ENCODE measurements around the gene KRT16.
"Not testable (repeated sequence)": the region's sequence is repeated elsewhere in the genome, so short reads cannot be mapped to it uniquely, and the experiment has no call there.

The KRT16 gene

GRCh38 chr17:41628073-41628370 lies 15.5 kb upstream of the KRT16 start:
- DNase-seq (ENCODE audit: low read depth in 2 of 2, low spot score in 1 of 2), result not testable (repeated sequence)

- no peak for DNase-seq (ENCODE audit: low read depth in 2 of 2, low spot score in 1 of 2)
Measured at GRCh38 chr17:41627316-41628072, 14.9 kb upstream of the KRT16 start.

DNA sequence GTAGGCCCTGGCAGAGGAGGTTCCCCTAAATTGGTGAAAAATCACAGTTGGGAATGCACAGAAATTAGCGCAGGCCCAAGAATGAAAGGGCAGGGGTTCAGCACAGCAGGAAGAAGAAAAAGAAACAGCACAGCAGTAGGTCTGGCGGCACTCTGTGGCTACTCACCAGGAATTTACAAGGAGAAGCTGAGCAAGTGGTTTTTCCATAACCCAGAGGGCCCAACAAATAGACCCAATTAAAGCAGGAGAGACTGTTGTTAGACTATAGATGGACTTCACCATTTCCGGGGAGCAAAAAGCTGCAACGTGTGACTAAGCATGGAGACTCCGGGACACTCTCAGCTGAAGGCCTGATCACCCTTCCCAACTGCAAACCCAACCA lies 14.3 kb upstream of the KRT16 start:
- not testable (repeated sequence) for DNase-seq (ENCODE audit: low read depth in 2 of 2, low spot score in 1 of 2)

GRCh38 chr17:41626028-41626913 lies 13.7 kb upstream of the KRT16 start:
- DNase-seq (ENCODE audit: low read depth in 2 of 2, low spot score in 1 of 2), result not testable (repeated sequence)

GRCh38 chr17:41625602-41626001 lies 13.0 kb upstream of the KRT16 start:
- DNase-seq (ENCODE audit: low read depth in 2 of 2, low spot score in 1 of 2), result no peak

DNA sequence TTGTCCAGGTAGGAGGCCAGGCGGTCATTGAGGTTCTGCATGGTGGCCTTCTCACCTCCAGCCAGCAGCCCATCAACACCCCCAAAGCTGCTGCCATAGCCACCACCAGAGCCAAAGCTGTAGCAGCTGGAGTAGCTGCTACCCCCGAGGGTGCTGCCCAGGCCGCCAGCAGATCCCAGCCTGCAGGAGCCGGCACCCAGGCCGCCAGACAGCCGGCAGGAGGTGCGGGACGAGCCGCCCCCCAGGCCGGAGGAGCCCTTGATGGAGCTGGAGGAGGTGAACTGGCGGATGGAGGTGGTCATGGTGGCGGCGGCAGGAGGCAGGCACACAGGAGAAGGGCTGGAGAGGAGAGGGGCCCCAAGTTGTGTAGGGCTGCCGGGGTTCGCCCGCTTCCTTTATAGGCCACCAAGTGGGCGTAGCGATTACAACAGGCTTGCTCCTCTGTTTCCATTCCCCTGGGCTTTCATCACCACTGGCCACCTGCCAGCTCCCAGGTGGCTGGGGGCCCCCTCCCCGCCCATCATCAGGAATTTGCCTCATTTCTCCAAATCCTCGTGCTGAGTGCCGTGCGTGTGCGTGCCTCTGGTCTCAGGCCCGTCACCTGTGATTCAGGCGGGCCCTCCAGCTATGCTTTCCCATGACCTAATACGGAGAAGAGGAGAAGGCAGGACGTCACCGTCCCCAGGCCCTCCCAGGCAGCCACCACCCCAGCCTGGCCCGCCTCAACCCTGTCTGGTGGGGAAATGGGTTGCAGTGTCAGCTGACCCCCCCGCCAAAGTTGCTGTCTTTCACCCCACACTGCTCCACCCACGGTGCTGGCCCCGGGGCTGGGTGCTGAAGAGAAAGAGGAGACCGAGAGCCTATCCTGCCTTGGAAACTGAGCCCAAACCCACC lies 11.9 kb upstream of the KRT16 start, which contains the start of gene KRT17:
Gene KRT17 (minus strand): TSS at position 368 of the 894 bp plus-strand sequence. CDS start 66 bp downstream, at position 302.
- no peak for DNase-seq (ENCODE audit: low read depth in 2 of 2, low spot score in 1 of 2)

DNA sequence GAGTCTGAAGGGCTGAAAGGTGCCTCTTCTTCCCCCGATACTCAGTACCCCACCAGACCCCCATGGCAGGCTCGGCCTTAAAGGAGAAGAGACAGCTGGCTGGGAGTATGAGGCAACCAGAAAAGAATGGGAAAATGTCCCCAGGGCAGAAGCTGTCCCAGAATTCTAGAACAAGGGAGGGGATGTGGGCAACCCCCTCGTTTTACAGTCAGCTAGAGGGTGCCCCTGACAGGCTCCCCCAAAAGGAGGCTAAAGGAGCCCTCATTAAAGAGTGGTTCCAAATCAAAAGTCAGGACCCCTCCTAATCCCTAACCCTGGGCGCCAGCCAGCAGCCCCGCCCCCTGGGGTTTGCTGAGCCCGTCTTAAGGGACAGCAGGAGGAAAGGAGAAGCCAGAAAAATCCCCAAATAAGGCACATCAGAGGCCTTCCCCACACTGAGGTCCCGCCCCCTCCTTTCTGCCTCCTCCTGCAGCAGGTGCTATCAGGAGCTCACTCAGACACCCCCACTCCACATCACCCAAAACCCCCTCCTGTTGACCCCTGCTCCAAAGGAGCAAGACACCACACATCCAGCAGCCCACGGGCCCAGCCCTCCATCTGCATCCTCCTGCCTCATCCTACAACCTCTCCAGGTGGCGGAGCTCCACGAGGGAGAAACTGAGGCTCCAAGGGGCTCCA lies 10.8 kb upstream of the KRT16 start:
- DNase-seq (ENCODE audit: low read depth in 2 of 2, low spot score in 1 of 2), result not testable (repeated sequence)

- DNase-seq (ENCODE audit: low read depth in 2 of 2, low spot score in 1 of 2), result not testable (repeated sequence)
Measured at GRCh38 chr17:41622340-41623183, 10.0 kb upstream of the KRT16 start.

- no peak for DNase-seq (ENCODE audit: low read depth in 2 of 2, low spot score in 1 of 2)
Measured at GRCh38 chr17:41621916-41622315, 9.3 kb upstream of the KRT16 start.

DNA sequence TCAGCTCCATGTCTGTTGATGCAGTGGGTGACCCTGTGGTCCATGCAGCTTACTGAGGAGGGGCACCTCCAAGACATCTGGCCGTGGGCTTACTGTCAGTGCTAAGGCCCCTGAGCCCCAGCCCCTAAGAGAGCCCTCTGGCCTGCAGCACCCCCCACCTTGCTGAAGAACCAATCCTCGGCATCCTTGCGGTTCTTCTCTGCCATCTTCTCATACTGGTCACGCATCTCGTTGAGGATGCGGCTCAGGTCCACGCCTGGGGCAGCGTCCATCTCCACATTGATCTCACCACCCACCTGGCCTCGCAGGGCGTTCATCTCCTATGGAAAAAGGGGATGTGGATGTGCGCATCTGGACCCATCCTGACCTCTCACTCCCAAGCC lies 8.9 kb upstream of the KRT16 start:
- not testable (repeated sequence) for DNase-seq (ENCODE audit: low read depth in 2 of 2, low spot score in 1 of 2)

GRCh38 chr17:41620583-41621434 lies 8.2 kb upstream of the KRT16 start:
- no peak for DNase-seq (ENCODE audit: low read depth in 2 of 2, low spot score in 1 of 2)

DNA sequence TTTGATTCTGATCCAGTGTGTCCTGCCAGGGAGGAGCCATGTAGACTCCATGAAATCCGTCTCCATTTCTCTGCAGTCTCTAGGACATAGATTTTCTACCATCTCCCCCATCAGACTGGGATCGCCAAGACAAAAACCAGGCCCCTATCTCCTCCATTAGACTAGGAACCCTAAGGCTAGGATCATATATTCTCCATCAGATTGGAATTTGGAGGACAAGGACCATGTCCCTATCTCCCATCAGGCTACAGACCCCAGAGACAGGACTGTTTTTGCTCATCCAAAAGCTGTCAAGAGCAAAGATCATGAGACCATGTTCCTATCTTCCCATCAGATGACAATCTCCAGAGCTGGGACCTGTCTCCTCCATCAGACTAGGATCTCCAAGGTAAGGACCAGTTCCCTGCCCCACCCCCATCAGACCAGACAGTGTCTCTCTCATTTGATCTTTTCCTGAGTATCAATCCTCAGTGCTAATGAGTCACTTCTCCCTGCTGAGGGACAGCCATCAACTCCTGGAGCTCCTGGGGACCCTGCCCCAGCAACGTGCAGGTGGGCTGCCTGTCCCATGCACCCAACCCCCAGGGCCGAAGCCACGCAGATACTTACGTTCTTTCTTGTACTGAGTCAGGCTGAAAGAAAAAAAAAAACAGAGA lies 7.5 kb upstream of the KRT16 start:
- DNase-seq (ENCODE audit: low read depth in 2 of 2, low spot score in 1 of 2), result not testable (repeated sequence)

DNA sequence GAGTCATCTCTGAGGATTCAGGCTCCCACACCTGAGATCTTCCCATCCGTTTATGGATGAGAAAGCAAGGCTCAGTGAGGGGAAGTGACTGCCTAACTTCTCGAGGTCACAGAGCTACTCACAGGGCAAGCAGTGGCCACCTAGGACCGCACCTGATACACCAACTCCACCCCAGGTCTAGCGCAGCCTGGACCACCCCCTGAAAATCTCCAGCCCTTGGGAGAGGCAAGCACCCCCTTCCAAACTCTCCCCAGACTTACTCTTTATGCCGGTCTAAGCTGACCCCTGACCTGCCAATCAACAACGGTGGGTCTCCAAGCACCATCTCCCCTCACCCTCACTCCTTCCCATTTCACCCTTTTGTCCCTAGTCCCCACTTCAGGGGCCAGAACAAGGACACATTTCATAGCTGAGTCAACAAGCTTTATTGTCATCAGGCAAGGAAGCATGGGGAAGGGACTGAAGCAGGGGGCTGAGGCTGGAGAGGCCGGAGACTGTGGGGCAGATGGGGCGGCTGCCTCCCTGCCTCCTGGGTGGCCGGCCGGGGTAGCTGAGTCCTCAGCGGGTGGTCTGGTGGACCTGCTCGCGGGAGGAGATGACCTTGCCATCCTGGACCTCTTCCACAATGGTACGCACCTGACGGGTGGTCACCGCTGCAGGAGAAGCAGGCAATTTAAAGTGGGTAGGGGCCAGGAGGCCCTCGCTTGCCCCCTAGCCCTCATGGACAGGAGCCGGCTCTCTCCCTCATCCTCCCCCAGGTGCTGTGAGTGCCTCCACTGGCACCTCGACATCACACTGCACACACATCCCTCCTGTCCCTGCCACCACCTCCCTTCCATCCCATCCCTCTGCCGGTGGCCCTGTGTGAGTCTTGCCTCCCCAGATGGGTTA lies 6.7 kb upstream of the KRT16 start:
- no peak for DNase-seq (ENCODE audit: low read depth in 2 of 2, low spot score in 1 of 2)

- no peak for DNase-seq (ENCODE audit: low read depth in 2 of 2, low spot score in 1 of 2)
Measured at GRCh38 chr17:41618341-41619035, 5.9 kb upstream of the KRT16 start.

- DNase-seq (ENCODE audit: low read depth in 2 of 2, low spot score in 1 of 2), result no peak
Measured at GRCh38 chr17:41617698-41618097, 5.1 kb upstream of the KRT16 start.

GRCh38 chr17:41617136-41617535 lies 4.6 kb upstream of the KRT16 start:
- no peak for DNase-seq (ENCODE audit: low read depth in 2 of 2, low spot score in 1 of 2)

- not testable (repeated sequence) for DNase-seq (ENCODE audit: low read depth in 2 of 2, low spot score in 1 of 2)
Measured at GRCh38 chr17:41616486-41616885, 3.9 kb upstream of the KRT16 start.

Measured in stimulated activated CD8-positive, alpha-beta memory T cell treated with anti-CD3 and anti-CD28 coated beads, Interleukin-4, amount 100 ng/mL, for 4 hours (primary cell).